Measurements from ENCODE around the gene TVP23A. TPM values are rescaled to one million over a fixed set of nuclear protein-coding genes. Genes with fewer than 3 reads are reported as not detected.

The TVP23A gene
- total RNA-seq, 1 experiment from 2014 or later, result 3.1 TPM

DNA sequence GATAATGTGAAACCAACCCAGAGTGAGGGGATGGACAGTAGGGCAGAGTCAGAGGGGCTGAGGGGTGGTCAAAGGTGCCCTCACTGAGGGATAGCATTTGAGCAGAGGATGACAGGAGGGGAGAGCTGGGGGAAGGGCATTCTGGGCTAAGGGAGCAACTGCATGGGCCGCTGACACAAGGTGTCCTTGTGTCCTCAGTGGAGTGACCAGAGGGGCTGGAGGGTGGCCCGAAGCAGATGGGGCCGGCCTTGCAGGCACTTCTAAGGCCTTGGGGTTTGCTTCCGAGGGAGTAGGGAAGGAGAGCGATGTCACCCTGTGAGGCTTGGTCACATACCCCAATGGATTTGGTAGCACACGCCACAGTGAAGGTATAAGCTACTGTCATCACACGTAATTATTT is 64.9 kb downstream of the TVP23A start:
- no peaks in the 10 kb centered on the region for H3K23me2 ChIP-seq (ENCODE audit: insufficient read length, low read depth, low read length, poor library complexity, severe bottlenecking)
- H2BK5ac ChIP-seq (ENCODE audit: insufficient read length, low read length), result no peak overlapping the region
- no peaks in the 10 kb centered on the region for H4K20me1 ChIP-seq (ENCODE audit: control insufficient read depth, insufficient read depth, insufficient read length)
- H3K4me1 ChIP-seq (ENCODE audit: insufficient read depth, low read length), result no peaks in the 10 kb centered on the region
- no peak overlapping the region for H4K91ac ChIP-seq (ENCODE audit: insufficient read length, low read depth, low read length)
- TF ChIP-seq, protein P1, sequence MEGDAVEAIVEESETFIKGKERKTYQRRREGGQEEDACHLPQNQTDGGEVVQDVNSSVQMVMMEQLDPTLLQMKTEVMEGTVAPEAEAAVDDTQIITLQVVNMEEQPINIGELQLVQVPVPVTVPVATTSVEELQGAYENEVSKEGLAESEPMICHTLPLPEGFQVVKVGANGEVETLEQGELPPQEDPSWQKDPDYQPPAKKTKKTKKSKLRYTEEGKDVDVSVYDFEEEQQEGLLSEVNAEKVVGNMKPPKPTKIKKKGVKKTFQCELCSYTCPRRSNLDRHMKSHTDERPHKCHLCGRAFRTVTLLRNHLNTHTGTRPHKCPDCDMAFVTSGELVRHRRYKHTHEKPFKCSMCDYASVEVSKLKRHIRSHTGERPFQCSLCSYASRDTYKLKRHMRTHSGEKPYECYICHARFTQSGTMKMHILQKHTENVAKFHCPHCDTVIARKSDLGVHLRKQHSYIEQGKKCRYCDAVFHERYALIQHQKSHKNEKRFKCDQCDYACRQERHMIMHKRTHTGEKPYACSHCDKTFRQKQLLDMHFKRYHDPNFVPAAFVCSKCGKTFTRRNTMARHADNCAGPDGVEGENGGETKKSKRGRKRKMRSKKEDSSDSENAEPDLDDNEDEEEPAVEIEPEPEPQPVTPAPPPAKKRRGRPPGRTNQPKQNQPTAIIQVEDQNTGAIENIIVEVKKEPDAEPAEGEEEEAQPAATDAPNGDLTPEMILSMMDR (conservative IDR thresholded peaks at IDR 0.05), result no peak
- no peaks in the 10 kb centered on the region for H3K27me3 ChIP-seq (ENCODE audit: insufficient read depth, low read length)
- no peak overlapping the region for H2BK20ac ChIP-seq (ENCODE audit: low read depth, low read length, poor library complexity, severe bottlenecking)
- no peak overlapping the region for H3T11ph ChIP-seq (ENCODE audit: low read length)
- no peak overlapping the region for H2AK5ac ChIP-seq (ENCODE audit: insufficient read length, low read length)
- no peak overlapping the region for H4K5ac ChIP-seq (ENCODE audit: insufficient read length, low read depth, low read length)
- no peak overlapping the region for H3K23ac ChIP-seq (ENCODE audit: insufficient read length, low read depth, low read length)
- no peak overlapping the region for H3K4me3 Mint-ChIP-seq
- no peak overlapping the region for H3K56ac ChIP-seq (ENCODE audit: insufficient read length, low read depth, low read length)
- no peak overlapping the region for H3K4ac ChIP-seq (ENCODE audit: low read depth, low read length)
- no peak overlapping the region for H2BK120ac ChIP-seq (ENCODE audit: low read depth, low read length, poor library complexity, severe bottlenecking)
- no peaks in the 10 kb centered on the region for H3K9me3 ChIP-seq (ENCODE audit: control insufficient read depth, low read depth, low read length)
- H3K9me3 Mint-ChIP-seq, result no peaks in the 10 kb centered on the region
- no peaks in the 10 kb centered on the region for H3K4me1 Mint-ChIP-seq
- WGBS (ENCODE audit: extremely low coverage, insufficient read length, low lambda C conversion rate), result no CpG with 5 or more reads among the region's 7 CpGs
- no peak overlapping the region for H2BK15ac ChIP-seq (ENCODE audit: low read depth, low read length)
- no peak overlapping the region for H2BK12ac ChIP-seq (ENCODE audit: insufficient read length, low read depth, low read length)
- H3K79me1 ChIP-seq (ENCODE audit: insufficient read depth, low read depth, low read length, poor library complexity, severe bottlenecking), result no peaks in the 10 kb centered on the region
- no peak for DNase-seq
- no peaks in the 10 kb centered on the region; the same call in 1 of the 2 replicates for H3K79me2 ChIP-seq (ENCODE audit: insufficient read depth, low read length)
- H3K9ac ChIP-seq (ENCODE audit: extremely low read depth, insufficient read length, low read length), result no peak overlapping the region
- no peak overlapping the region for H2AFZ ChIP-seq (ENCODE audit: low read length)
- peaks cover 4 to 53% (median 9%) of the 10 kb centered on the region in 3 experiments; a peak in 5 of 7 replicates for H3K36me3 Mint-ChIP-seq (ENCODE audit: insufficient read depth in 1 of 3, low read depth in 3 of 3)
- no peak overlapping the region for H3K27ac ChIP-seq (ENCODE audit: insufficient read length, low read depth, low read length)
- H3K14ac ChIP-seq (ENCODE audit: insufficient read depth, low read length), result no peak overlapping the region
- H3K18ac ChIP-seq (ENCODE audit: insufficient read length, low read depth, low read length), result no peak overlapping the region
- no peaks in the 10 kb centered on the region for H3K27me3 Mint-ChIP-seq (ENCODE audit: low read depth)
- no peak overlapping the region for H3K4me2 ChIP-seq (ENCODE audit: insufficient read depth, insufficient read length, low read length)
- H3K27ac Mint-ChIP-seq, result peak overlapping the region in 1 of 3 experiments; percentile 49; a peak in 2 of 7 replicates
- no peak overlapping the region for H4K8ac ChIP-seq (replicated peaks; ENCODE audit: insufficient read length, low read depth, low read length)
